GM12878 (cell line): ENCODE measurements around the gene MAML3. TPM values are rescaled to one million over a fixed set of nuclear protein-coding genes. Genes with fewer than 3 reads are reported as not detected.

Experiments used
- ATAC-seq: fragments of 200-7000 bp; cut with Tn5 transposase; 3 replicates; pipeline ENCODE4 v1.9.1; 2020; ENCODE audit warnings: mild to moderate bottlenecking, moderate library complexity
- BruUV-seq: library from RNA; stranded (reverse); fragments of 400-500 nt; replicated peaks from 2 replicates; lab custom pipeline; 2021; lab: Mats Ljungman, UMichigan
- CTCF ChIA-PET: fragments of 300-600 bp; sonication (Branson Sonifier 250); formaldehyde crosslinking; extraction: SDS; loops from one replicate; lab custom pipeline; 2021; ENCODE audit warnings: inconsistent platforms; lab: Yijun Ruan, JAX
- POLR2A ChIA-PET: fragments of 350-600 bp; formaldehyde crosslinking; extraction: SDS; loops from one replicate; lab custom pipeline; 2021; ENCODE audit warnings: inconsistent platforms; lab: Charles Lee
- RAD21 ChIA-PET: fragments of 300-600 bp; sonication (Branson Sonifier 250); formaldehyde crosslinking; loops from one replicate; lab custom pipeline; 2023; ENCODE audit warnings: antibody characterized with exemption; ENCODE audit not compliant: unreplicated experiment; lab: Charles Lee
- SMC1A ChIA-PET: fragments of 300-600 bp; sonication (Branson Sonifier 250); formaldehyde crosslinking; loops from one replicate; lab custom pipeline; 2023; ENCODE audit not compliant: unreplicated experiment, uncharacterized antibody; lab: Charles Lee
- DNase-seq: peaks from one replicate; pipeline ENCODE4 v3.0.0-alpha.2; 2011; ENCODE audit warnings: low read depth, low spot score
- FAIRE-seq: peaks from 3 replicates; lab custom pipeline; 2011; peaks lifted over from hg19 to GRCh38; lab: Jason Lieb, UNC
- H2AFZ ChIP-seq: 2 replicates; pipeline ENCODE4 v1.6.0; 2011; ENCODE audit warnings: low read depth, low read length, control low read depth; ENCODE audit not compliant: control insufficient read depth
- H3K27ac ChIP-seq: 2 replicates; pipeline ENCODE4 v1.5.1; 2011; ENCODE audit warnings: control low read depth; ENCODE audit not compliant: control insufficient read depth, insufficient read depth
- H3K27me3 ChIP-seq, 2 experiments: replicated peaks in 1 of 2; 2 replicates each; pipeline versions ENCODE4 v1.6.0 to v1.6.1; 2011; ENCODE audit warnings: low read length in 1 of 2; ENCODE audit not compliant: control insufficient read depth in 2 of 2, insufficient read depth in 2 of 2
- H3K36me3 ChIP-seq, 2 experiments: 2 replicates each; pipeline ENCODE4 v1.5.1; 2011; ENCODE audit warnings: low read length in 1 of 2; ENCODE audit not compliant: control insufficient read depth in 2 of 2, insufficient read depth in 2 of 2
- H3K4me1 ChIP-seq: 2 replicates; pipeline ENCODE4 v1.6.1; 2011; ENCODE audit warnings: mild to moderate bottlenecking, low read length, moderate library complexity, mixed read lengths; ENCODE audit not compliant: control insufficient read depth, insufficient read depth
- H3K4me2 ChIP-seq: 2 replicates; pipeline ENCODE4 v1.6.0; 2011; ENCODE audit warnings: control low read depth; ENCODE audit not compliant: control insufficient read depth, insufficient read depth
- H3K4me3 ChIP-seq: fragments of 200-600 bp; sonication (generic); 2 replicates; pipeline ENCODE4 v1.5.1; 2016
- H3K79me2 ChIP-seq: 2 replicates; pipeline ENCODE4 v1.6.0; 2011; ENCODE audit warnings: low read length; ENCODE audit not compliant: control insufficient read depth, insufficient read depth
- H3K9ac ChIP-seq: 2 replicates; pipeline ENCODE4 v1.8.0; 2011; ENCODE audit warnings: low read length, control low read depth, mixed read lengths; ENCODE audit not compliant: control insufficient read depth, insufficient read depth
- H3K9me3 ChIP-seq: replicated peaks from 3 replicates; pipeline ENCODE4 v1.5.1; 2011; ENCODE audit warnings: mild to moderate bottlenecking, low read length; ENCODE audit not compliant: control insufficient read depth, insufficient read depth
- H4K20me1 ChIP-seq: 2 replicates; pipeline ENCODE4 v1.6.0; 2011; ENCODE audit not compliant: control insufficient read depth, insufficient read depth
- IRF4 ChIP-seq: IDR thresholded peaks from 2 replicates; pipeline ENCODE4 v1.6.1; 2011; ENCODE audit warnings: low read depth, low read length
- JUNB ChIP-seq: IDR thresholded peaks from 2 replicates; pipeline ENCODE4 v1.6.1; 2016; ENCODE audit warnings: antibody characterized with exemption, mild to moderate bottlenecking
- SP1 ChIP-seq: IDR thresholded peaks from one replicate; pipeline ENCODE4 v1.6.1; 2011; ENCODE audit warnings: low read depth, low read length
- STAT3 ChIP-seq: IDR thresholded peaks from 2 replicates; pipeline ENCODE4 v1.6.1; 2011; ENCODE audit warnings: low read depth, low read length, improper control_type of control experiment
- YY1 ChIP-seq: IDR thresholded peaks from 2 replicates; pipeline ENCODE4 v1.6.1; 2011; ENCODE audit warnings: low read depth, mild to moderate bottlenecking, low read length
- WGBS: methylation state at CpG from one replicate; pipeline ENCODE4 v1.1.6; 2016; ENCODE audit warnings: low lambda C conversion rate; ENCODE audit not compliant: insufficient replicate concordance, insufficient coverage; ENCODE audit errors: missing lambda C conversion rate; 5-methylcytosine and 5-hydroxymethylcytosine counted together
- in situ Hi-C: fragments of 300-500 bp; cut with MboI; formaldehyde crosslinking; loops from 9 replicates; pipeline ENCODE4 v1.14.3; 2018; ENCODE audit warnings: mixed read lengths
- intact Hi-C: fragments of 100-400 bp; cut with micrococcal nuclease; formaldehyde crosslinking; loops from one replicate; pipeline ENCODE4 v1.14.2; 2022; ENCODE audit not compliant: unreplicated experiment
- polyA plus RNA-seq, 11 experiments: library from polyadenylated mRNA; depleted of rRNA in 4 of 11; unstranded in 6 of 11; stranded (reverse) in 5 of 11; fragments of >200 nt; fragmentation: Nextera tagmentation in 4 of 11; fragmentation: Illumina TruSeq in 1 of 11; extraction: Ambion mirVana in 4 of 11; extraction: Trizol in 1 of 11; gene quantifications; 1 replicate in 1 of 11; 2 replicates in 10 of 11; pipeline versions ENCODE4 v1.2.1 to v1.2.3, GENCODE V29; 2011 to 2016; ENCODE audit warnings: inconsistent platforms in 2 of 11, missing spikeins in 2 of 11, low read depth in 1 of 11
- total RNA-seq, 4 experiments: library from RNA; depleted of rRNA in 3 of 4; stranded (reverse); fragments of >200 nt in 3 of 4; fragmentation: Illumina TruSeq in 1 of 4; extraction: Trizol in 1 of 4; gene quantifications; 2 replicates each; pipeline versions ENCODE4 v1.2.1 to v1.2.3, GENCODE V29; 2013 to 2021
- TF ChIP-seq, protein P1 (sequence below): IDR thresholded peaks from 2 replicates; pipeline ENCODE4 v1.6.1; 2012; ENCODE audit warnings: mild to moderate bottlenecking, low read depth, low read length
- TF ChIP-seq, protein P2 (sequence below): IDR thresholded peaks from 2 replicates; pipeline ENCODE4 v1.6.1; 2011; ENCODE audit warnings: borderline replicate concordance, low read depth, mild to moderate bottlenecking, moderate library complexity, low read length; ENCODE audit not compliant: insufficient read depth, poor library complexity, severe bottlenecking
- TF ChIP-seq, protein P3 (sequence below): fragments of 450-650 bp; conservative IDR thresholded peaks from 2 replicates; pipeline ENCODE4 v1.6.1; 2017; ENCODE audit warnings: mild to moderate bottlenecking, moderate library complexity

Gene MAML3
- total and polyA plus RNA-seq, 10 of the 15 experiments (the other 5 are each of a cell fraction or from before 2014, with no cell fraction given): under 0.01 to 0.53 (median 0.06) TPM; not detected in 2

DNA sequence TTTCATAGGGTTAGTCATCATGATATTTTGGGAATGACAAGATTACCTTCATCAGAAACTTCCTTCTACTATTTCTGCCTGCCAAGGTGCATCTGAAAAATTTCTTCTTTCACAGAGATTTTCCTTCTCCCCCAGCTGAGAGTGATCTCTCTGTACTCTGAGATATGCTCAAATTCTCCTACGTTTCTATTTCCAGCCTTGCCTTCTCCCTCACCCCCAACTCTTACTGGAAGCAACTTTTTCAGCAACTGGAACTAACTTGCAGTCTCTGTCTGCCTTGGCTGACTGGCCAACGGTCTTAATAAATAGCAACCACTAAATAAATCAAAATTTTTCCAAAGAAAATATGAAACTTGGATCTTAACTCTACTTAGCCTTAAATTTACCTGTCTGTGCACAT is 122.3 kb downstream of the MAML3 start:
- no peak overlapping the region for H2AFZ ChIP-seq
- FAIRE-seq (no peak), DNase-seq (no peak), ATAC-seq (no peak)
- H3K27ac ChIP-seq: no peak overlapping the region
- in situ Hi-C loops (no loop called here), intact Hi-C loops (no loop called here)
- CTCF ChIA-PET: no interaction called here
- H3K9me3 ChIP-seq: no peaks in the 10 kb centered on the region
- H3K4me1 ChIP-seq: no peaks in the 10 kb centered on the region
- H3K9ac ChIP-seq: no peak overlapping the region
- no peaks in the 10 kb centered on the region for H4K20me1 ChIP-seq
- H3K27me3 ChIP-seq: peaks cover 2% of the 10 kb centered on the region in 2 experiments; a peak in 2 of 4 replicates
- BruUV-seq: no TSS peak
- 2% methylated on average over 2 of the region's 2 CpGs for WGBS
- H3K36me3 ChIP-seq: no peaks in the 10 kb centered on the region
- TF ChIP-seq, protein P1, sequence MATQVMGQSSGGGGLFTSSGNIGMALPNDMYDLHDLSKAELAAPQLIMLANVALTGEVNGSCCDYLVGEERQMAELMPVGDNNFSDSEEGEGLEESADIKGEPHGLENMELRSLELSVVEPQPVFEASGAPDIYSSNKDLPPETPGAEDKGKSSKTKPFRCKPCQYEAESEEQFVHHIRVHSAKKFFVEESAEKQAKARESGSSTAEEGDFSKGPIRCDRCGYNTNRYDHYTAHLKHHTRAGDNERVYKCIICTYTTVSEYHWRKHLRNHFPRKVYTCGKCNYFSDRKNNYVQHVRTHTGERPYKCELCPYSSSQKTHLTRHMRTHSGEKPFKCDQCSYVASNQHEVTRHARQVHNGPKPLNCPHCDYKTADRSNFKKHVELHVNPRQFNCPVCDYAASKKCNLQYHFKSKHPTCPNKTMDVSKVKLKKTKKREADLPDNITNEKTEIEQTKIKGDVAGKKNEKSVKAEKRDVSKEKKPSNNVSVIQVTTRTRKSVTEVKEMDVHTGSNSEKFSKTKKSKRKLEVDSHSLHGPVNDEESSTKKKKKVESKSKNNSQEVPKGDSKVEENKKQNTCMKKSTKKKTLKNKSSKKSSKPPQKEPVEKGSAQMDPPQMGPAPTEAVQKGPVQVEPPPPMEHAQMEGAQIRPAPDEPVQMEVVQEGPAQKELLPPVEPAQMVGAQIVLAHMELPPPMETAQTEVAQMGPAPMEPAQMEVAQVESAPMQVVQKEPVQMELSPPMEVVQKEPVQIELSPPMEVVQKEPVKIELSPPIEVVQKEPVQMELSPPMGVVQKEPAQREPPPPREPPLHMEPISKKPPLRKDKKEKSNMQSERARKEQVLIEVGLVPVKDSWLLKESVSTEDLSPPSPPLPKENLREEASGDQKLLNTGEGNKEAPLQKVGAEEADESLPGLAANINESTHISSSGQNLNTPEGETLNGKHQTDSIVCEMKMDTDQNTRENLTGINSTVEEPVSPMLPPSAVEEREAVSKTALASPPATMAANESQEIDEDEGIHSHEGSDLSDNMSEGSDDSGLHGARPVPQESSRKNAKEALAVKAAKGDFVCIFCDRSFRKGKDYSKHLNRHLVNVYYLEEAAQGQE: no peak
- SMC1A ChIA-PET: no interaction called here
- no peak overlapping the region for H3K4me2 ChIP-seq
- H3K79me2 ChIP-seq: no peaks in the 10 kb centered on the region
- RAD21 ChIA-PET: no interaction called here
- H3K4me3 ChIP-seq: no peak overlapping the region
- POLR2A ChIA-PET: no interaction called here

DNA sequence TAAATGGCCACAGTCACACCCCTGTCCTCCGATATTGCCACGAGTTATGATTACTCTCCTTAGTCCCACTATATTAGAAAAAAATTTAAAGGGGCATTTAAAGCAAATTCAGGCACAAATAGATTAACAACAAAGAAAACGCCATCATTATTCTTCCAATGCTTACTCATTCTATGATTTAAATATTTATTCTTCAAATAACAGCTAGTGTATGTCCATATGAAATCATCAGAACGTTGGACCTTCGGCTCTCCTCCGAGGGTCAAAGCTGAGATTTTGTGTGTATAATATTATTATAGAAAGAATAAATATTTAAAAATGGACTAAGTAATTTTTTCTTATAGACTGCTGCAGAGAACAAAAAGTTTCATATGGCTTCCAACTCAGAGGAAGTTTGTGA is 122.9 kb downstream of the MAML3 start:
- POLR2A ChIA-PET: no interaction called here
- Histone ChIP-seq H4K20me1 (no peaks in the 10 kb centered on the region), H3K4me3 (no peak overlapping the region), H3K4me2 (no peak overlapping the region), H3K9me3 (no peaks in the 10 kb centered on the region), H3K4me1 (no peaks in the 10 kb centered on the region), H3K27ac (no peak overlapping the region), H3K79me2 (no peaks in the 10 kb centered on the region), H2AFZ (no peak overlapping the region), H3K27me3 (peaks cover 2% of the 10 kb centered on the region in 2 experiments; a peak in 2 of 4 replicates), H3K9ac (no peak overlapping the region), H3K36me3 (no peaks in the 10 kb centered on the region)
- SMC1A ChIA-PET: no interaction called here
- no peak for ATAC-seq
- TF ChIP-seq SP1 (no peak), STAT3 (no peak), YY1 (no peak), IRF4 (no peak), JUNB (no peak)
- TF ChIP-seq, protein P2, sequence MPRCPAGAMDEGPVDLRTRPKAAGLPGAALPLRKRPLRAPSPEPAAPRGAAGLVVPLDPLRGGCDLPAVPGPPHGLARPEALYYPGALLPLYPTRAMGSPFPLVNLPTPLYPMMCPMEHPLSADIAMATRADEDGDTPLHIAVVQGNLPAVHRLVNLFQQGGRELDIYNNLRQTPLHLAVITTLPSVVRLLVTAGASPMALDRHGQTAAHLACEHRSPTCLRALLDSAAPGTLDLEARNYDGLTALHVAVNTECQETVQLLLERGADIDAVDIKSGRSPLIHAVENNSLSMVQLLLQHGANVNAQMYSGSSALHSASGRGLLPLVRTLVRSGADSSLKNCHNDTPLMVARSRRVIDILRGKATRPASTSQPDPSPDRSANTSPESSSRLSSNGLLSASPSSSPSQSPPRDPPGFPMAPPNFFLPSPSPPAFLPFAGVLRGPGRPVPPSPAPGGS: no peak
- TF ChIP-seq, protein P3, sequence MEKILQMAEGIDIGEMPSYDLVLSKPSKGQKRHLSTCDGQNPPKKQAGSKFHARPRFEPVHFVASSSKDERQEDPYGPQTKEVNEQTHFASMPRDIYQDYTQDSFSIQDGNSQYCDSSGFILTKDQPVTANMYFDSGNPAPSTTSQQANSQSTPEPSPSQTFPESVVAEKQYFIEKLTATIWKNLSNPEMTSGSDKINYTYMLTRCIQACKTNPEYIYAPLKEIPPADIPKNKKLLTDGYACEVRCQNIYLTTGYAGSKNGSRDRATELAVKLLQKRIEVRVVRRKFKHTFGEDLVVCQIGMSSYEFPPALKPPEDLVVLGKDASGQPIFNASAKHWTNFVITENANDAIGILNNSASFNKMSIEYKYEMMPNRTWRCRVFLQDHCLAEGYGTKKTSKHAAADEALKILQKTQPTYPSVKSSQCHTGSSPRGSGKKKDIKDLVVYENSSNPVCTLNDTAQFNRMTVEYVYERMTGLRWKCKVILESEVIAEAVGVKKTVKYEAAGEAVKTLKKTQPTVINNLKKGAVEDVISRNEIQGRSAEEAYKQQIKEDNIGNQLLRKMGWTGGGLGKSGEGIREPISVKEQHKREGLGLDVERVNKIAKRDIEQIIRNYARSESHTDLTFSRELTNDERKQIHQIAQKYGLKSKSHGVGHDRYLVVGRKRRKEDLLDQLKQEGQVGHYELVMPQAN: no peak
- in situ Hi-C loops (no loop called here), intact Hi-C loops (no loop called here)
- CTCF ChIA-PET: interaction anchor here (0.7 kb wide), 1 partner anchor 221 kb away, joined by 3 read pairs; no protein-coding TSS in a partner anchor
- FAIRE-seq: no peak
- no peak for DNase-seq
- WGBS: 0% methylated on average over 6 of the region's 6 CpGs
- BruUV-seq: no TSS peak
- RAD21 ChIA-PET: no interaction called here
